Central memory CD4-positive, alpha-beta T cell (primary cell): ENCODE results near the gene C1QTNF5.

ENCODE experiments used
- DNase-seq: peaks from one replicate; pipeline ENCODE4 v3.0.0; 2022

The C1QTNF5 gene

DNA sequence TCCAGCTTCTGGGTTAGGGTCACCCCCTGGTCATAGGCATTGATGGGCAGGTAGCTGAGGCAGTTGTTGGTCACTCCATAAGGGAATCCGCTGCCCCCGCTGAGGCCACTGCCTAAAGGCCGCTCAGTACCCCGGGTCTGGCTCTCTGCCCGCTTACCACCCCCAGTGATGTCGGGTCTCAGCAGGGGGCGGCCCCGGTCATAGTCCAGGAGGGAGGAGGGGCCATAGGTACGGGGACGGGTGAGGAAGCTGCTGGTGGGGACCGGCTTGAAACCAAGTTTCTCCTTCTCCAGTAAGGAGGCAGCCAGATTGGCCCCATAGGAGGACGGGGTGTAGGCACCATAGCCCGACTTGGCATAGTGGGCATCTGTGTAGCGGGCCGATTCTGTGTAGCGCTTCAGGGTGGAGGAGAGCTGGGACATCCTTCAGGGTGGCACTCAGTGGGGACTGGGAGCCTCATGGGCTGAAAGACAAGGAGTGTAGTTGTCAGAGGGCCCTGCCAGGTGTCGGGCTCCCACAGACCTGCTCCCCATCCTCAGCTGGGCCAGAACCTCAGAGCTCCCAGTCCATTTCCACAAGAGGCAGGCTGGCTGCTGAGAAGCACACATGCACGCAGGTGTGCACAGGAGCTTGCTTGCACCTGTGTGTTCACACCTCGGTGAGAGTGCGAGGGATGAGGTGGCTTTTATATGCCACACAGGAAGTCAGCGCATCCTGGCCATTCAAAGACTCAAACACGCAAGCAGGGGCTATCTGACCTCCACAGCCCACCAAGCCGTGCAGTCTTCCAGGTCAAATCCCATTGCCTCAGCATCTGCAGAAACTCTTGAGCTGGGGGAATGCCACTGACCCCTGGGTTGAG, 32.6 kb upstream of the C1QTNF5 start:
- DNase-seq, result no peak

DNA sequence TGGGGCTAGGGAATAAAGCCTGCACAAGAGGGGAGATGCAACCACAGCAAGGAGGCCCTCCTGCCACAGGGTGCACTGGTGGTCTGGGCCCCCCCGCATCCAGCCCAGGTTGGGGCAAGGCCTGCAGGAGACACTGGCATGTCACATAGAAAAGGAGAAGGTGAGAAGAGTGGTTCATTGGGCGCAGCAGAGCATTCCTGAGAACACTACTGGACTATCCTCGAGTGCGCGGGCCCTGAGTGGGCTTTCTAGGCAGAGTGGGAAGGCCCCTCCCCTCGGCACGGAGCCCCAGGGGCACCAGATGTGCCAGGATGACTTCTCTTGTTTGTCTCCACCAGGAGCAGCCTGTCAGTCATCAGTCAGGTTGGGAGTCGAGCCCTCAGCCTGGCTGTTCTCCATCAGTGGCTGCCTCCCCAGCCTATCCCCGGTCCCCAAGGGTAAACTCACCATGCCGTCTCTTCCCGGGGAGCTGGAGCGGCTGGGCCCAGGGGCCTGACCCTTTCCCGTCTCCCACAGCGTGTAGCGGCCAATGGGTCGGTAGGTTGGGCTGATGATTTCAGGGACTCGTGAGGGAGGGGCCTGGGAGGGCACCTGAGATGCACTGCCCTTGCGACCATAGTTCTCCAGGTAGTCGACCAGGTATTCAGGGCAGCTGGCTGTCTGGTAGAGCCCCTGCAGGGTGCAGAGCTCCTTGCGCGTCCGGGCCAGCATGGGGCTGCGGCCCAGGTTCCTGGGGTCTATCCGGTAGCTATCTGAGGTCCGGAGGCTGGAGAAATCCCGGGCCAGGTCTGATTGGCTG, 31.8 kb upstream of the C1QTNF5 start:
- no peak for DNase-seq

DNA sequence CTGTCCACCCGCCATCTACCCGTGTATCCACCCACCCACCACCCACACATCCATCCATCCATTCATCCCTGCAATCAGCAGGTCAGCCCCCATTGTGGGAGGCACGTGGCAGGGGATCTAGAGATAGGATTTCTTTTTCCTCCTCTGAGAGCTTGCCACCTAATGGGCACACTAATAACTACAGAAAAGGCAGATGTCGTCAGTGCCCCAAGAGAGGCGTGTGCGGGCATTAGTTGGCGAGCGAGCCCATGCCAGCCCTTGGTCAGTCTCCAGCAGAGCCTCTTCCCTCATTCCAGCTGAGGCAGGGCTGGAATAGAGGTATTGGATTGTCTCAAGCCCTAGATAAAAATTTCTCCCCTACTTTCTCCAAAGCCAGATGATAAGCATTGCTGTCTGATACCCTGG, 31.1 kb upstream of the C1QTNF5 start:
- DNase-seq, result no peak

DNA sequence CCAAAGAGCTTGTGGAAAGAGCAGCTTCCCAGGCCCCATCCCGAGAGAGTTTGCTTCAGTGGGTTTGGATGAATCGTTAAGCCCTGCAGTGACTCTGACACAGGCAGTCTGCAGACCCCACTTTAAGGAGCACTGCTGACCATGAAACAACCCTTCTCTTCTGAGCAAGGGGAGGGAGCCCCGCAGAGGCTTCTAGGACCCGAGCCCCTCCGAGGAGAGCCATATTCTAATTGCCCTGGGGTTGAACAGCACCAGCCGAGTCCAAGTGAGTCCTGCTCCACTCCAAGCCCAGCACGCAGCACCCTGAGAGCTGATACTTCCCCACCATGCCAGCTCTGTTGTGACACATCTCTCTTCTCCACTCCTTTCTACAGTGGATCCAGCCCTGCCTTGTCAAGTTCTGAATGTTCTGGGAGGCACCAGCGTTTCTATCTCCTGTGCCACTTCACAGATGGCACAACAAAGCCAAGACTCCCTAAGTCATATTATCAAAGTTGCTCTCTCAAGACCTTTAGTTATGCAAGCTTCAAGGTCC, 30.5 kb upstream of the C1QTNF5 start:
- no peak for DNase-seq

DNA sequence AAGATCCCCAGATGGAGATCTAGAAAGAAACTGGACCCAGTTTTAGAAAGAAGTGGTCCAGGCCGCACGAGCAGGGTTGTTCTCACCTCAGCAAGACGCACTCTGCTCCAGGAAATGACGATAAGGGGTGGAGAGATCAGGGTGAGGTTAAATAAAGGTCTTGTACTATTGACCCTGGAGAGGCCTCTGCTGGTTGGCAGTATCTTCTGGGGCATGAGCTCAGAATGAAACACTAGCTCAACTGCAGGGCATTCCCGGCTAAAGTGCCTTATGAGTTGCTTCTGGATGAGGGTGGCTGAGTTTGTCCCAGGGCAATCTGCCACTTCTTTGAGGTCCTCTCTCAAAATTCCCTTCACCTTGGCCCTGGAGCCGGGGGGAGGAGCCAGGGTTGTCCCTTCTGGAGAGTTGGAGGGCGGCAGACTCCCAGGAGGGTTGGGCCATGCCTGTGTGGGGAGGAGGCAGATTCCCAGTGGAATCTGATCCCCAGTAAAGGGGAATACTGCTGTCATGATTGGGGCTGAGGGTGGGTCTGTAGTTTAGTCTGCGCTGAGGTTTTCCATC, 29.9 kb upstream of the C1QTNF5 start:
- peak; percentile 36 for DNase-seq

DNA sequence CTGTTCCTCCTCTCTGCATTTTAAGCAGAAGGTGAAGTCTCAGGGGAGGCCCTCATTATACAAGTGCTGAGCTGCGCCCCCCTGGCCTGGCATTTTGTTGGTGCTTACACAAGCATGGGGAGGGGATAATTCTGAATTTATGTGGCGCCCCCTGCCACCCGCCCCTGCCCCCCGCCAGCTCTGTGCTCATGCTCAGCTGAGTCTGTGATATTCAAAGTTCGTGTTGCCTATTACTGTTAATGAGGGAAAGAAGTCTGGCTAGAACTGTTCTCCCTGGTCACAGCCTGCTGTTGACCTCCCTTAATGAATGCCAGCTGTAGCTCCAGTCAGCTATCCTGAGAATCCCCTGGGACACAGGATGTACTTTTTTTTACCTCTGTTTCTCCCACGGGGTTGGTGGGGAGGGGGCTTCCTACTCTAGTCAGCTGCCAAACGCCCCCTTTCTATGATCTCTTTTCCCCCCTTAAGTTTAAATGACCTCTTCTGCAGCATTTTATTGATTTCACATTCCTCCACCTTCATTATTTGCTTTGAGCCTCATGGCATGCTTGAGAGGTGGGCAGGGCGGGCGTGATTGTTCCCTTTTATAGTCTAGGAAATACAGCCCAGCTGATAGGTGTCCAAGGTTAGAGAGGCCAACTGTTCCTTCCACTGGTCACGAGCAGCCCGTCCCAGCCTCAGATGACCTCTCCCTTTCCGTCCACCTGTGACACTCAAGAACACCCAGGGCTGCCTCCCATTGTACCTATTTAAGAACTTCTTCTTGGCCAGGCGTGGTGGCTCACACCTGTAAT, 28.6 kb upstream of the C1QTNF5 start:
- no peak for DNase-seq

DNA sequence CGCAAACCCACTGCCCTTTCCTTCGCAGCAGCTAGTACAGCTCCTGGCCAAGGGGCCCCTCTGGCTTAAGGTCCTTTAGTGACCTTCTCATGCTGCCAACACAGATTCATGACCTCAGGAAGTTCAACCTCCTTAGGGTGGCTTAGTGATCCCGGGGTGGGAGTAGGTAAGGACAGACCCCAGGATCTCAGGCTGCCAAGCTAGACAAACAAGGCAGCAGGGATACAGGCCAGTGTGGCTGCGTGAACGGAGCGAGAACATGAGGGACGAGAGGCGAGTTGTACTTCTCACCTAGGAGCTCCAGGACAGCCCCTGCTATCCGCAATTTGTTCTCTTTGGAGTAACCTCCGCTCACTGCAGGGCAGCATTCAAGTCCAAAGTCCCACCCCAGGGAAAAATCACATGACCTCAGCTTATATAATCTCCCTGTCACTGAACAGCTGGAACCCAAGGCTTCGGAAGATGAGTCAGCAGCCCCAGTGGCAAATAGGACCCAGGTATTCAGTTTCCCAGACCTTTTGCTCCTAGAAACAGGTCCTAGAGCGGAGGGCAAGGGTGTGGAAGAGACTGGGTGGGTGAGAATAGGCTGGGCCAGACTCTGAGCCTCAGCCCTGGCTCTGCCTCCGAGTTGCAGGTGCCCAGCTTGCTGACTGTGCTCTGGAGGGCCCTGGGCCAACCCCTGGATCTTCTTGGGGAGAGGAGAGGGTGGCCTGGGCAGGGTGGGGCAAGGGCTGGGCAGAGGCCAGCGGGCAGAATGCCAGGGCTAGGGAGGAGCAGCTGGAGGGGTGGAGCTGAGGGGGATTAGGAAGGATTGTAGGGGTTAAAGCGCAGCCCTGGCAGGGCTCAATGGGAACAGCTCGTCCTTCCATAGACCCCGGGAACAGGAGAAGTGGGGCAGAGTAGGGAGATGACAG, 27.7 kb upstream of the C1QTNF5 start:
- no peak for DNase-seq

DNA sequence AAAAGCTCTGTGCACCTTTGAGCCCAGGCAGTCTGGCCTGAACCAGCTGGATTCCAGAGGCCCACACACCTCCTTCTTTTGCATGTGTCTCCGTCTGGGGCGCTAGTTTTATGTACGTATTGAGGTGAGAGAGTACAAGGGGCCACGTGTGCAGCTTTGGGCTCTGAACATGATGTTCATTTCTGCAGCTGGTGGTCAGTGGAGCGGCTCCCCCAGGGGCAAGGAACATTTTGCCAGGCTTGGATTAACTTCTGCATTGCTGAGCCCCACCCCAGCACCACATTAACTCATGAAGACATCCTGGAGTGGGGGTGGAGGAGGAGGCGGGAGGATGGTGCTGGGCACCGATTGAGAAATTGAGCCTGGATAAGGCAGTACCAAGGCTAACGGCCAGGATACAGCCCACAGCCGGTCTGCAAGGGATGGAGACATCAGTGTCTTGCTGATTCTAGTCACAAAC, 27.0 kb upstream of the C1QTNF5 start:
- no peak for DNase-seq

DNA sequence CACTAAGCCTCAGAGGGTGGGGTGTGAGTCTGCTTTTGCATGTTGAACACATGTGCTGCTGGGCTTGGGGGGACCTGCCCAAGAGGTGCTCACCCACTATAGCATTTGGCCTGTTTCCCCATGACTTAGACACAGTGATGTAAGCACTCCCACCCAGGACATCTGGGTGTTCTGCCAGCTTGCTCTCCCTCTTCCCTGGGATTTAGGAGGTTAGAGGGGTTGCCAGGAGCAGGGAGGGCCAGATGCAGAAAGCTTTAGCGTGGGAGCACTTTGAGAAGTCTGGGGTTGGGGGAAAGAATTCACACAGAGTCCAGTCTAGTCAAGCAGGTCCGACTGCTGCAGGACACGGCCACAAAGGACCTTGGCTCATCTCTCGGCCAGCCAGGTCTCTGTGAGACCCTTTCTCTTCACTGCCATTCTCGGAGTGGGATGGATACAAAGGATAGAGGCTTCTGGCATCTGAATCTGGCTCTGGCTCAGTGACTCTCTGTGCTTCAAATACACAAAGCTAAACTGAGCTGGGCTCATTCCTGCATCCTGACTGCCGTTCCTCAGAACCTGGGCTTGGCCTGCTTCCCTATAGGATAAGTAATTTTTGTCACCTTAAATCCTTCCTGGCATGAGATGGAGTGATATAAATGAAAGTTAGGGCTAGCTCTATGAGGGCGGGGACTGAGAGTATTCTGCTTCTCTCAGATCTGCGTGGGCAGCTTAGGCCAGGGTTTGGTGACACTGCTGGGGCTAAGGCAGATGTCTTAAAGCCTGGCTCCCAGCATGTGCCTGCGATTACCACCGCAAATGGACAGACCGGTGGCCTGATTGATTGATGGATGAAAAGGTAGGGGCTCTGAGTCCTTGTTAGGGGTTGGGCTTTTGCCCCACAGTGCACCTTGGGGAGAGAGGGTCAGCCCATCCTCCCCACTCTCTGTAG, 26.3 kb upstream of the C1QTNF5 start:
- DNase-seq, result no peak

DNA sequence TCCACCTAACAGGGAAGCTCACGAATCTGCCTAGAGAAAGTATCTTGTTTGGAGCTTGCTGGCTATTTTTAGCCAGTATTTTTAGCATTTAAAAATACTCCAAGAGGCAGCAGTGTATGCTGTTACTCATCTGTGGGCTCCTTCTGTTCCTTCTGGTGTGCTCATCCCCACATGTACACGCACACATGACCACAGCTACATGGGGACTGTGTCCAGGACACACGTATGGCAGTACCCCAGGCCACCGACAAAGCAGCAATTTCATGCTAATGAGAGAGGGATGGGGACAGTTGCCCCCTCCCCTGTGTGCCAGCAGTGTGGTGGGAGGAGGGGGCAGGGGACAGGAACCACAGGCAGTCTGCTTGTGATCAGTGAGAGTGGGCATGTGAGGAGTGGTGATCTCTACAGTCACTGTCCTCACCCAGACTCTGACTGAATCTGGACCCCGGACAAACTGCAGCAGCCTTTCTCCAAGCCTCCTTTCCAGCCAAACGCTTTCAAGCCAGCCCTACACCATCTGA, 24.4 kb upstream of the C1QTNF5 start:
- DNase-seq, result no peak

DNA sequence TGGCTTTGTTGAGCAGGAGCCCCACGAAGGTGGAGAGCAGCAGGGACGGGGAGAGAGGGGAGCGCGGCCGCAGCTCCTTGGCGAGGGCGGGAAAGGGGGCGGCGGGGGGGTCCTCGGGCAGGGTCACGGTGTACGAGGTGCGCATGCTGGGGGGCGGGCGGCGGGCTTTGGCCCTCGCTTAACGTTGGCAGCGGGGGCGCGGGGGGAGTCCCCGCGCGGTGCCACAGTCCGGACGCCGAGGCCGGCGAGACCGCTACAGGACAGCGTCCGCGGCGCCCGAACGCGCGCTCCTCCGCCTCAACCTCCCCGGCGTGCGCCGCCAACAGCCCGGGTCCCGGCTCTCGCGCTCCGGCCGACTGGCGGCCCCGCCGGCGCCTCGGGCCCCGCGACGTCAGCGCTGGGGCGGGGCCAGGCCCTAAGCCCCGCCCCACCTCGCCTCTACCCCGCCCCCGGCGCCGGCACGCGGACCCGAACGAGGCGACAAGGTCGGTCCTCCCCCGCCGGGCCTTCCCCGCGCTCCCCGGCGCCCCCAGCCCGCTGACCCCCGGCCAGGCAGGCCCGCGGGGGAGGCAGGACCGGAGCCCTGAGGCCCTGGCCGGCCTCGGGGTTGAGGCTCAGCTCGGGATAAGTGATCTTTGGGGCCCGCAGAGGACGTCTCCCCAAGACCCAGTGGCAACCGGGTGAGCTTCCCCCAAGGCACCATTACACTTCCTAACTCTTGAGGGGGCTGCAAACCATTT, 23.3 kb upstream of the C1QTNF5 start:
- peak; percentile 47 for DNase-seq

DNA sequence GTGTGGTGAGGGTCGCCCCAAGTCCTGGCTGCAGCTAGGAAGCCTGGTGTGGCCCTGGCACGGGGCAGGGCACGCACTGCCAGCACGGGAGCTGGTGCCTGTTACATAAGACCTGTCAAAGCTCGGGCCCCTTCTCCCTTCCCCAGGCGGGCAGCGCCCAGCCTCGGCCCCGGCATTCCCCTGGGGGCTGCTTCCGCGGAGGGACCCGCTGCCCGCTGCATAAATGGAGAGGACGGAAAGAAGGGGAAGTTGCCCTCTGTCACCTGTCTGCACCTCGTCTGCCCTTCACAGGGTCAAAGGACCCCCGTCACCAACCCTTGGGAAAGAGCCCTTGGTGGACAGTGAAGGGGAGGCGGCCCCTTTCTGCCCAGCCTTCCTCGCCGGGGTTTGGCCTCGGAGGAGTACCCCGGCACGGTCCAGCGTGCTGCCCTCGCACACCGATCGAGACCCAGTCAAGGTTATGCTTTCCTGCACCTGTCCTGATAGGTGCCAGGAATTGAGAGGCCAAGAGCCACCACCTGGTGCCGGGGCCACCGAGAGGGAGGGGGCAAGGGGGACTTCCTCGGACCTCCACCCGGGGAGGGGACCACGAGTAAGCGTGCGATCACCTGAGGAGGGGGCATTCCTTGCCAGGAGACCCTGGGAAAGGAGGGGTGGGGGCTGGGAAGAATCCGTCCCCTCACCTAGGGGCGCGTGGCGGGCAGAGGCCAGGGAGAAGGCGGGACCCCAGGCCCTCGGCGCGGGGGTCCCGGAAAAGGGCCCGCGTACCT, 22.6 kb upstream of the C1QTNF5 start:
- DNase-seq, result no peak

DNA sequence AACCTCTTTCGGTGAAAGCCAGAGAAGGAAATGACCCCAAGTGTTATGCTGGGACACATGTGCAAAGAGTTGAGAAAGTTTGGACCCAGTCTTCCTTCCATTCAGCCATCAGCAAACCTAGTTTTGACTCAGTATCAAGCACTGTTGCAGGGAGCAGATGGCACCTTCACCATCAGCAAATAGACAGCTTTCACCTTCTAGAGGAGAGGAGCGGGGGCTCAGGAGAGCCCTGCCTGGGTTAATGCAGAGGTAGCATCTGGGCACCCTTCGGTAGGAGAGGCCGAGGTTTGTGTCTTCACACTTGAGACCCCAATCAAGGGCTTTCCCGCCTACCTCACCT, 22.0 kb upstream of the C1QTNF5 start:
- no peak for DNase-seq

DNA sequence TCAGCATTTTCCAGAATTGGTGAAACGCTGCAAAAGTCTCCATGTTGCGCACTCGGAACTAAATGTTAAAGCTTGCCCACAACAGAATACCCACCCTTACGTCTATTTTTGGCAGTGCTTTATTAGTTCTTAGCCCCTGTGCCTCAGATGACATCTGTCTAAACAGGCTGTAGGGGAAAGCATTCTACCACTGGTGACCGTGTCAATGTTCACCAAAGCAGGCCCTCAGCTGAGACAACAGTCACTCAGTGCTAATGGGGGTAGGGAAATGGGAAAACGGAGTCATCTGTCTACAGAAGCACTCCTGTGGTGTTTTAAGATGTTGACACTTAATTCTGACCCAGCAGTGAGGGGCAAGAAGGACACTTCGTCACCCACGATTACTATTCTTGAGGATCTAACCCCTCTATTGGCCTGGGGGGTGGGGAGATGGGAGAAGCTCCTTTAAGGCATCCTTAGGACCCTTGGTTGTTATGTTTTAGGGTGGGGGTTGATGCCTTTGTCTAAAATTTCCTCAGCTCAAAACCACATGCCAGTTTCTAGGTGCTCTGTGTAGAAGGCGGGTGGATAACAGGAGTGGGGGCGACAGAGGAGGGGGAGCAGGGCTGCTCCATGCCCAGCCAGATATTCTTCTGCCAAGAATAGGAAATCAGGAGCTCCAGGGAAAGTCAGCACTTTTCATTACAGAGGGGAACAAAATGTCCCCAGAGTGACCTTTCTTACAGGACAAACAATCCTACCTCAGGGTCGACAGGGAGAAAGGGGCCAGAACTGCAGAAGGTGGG, 21.4 kb upstream of the C1QTNF5 start:
- no peak for DNase-seq

DNA sequence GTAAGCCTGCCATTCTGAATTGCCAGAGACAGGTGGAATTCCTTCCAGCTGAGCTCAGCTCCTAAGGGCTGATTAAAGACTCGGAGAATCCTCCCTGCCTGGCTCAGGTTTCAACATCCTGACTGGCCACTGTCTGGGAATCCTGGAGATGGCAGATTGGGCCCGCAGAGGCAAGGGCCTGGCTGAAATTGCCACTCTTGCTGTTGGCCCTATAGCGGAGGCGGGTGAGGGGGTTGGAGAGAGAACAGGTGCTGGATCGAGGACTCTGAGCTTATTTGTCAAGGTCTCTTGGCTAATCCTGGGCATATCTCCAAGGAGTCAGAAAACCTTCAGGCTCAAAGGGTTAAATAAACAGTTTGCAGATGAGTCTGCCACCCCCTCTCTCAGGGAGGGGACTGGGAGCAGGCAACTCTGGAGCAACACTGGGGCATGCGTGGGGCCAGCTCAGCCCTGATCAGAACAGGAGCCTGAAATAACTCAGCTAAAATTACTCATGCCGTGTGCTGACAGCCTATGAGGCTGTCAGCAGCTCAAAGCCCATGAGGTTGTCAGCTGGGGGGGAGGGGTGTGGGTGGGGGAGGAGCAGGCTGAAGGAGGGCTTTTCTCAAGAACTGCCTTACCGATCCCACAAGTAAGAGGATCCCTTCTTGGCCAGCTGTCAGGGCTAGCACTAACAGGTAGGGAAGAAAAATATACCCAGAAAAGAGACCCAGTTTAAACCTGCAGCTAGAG, 20.5 kb upstream of the C1QTNF5 start:
- DNase-seq, result no peak

DNA sequence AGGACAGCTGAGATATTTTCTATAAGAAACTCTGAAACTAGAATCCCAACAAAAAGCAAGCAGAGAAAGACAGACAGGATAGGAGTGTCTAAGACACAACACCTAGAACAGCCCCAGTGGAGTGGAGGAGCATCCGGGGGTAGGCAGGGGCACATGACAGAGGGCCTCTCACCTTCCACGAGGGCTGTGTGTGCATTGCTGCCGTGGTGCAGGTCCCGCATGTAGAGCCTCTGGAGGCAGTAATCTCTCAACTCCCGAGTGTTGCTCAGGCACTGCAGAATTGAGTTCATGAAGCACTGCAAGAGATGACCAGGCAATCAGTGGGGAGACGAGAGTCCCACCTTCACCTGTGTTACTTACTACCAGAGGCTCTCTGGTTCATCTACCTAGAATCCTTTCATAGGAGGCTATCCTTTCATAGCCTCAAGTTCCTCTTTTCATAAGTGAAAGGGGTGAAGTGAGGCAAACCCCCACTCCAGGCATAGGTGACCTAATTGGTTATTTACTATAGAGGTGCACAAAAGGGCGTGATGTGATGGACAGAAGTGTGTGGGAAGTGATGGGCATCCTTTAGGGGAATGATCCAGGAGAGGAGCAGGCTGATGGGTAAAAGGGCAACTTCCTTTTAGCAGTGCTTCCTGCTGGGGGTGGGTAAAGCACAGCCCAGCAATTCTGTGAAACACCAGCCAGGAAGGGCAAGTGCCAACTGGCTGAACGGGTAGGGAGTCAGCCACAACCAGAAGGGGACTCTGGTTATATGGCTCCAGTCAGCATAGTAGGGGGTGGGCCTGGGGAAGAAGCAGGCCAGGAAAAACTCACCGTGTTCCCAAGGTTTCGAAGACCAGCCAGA, 18.9 kb upstream of the C1QTNF5 start:
- DNase-seq, result no peak
